UCSD-AML1 (cell line): ENCODE data around the gene CEP162.
"Not testable (repeated sequence)": the region's sequence is repeated elsewhere in the genome, so short reads cannot be mapped to it uniquely, and the experiment has no call there.

Source experiments
- DNase-seq: peaks from one replicate; lab custom pipeline; 2025; ENCODE audit not compliant: unreplicated experiment; lab: John Stamatoyannopoulos, UW

CEP162 gene

GRCh38 chr6:84089081-84089480 is 138.4 kb downstream of the CEP162 start:
- DNase-seq, result no peak

GRCh38 chr6:84086545-84087429 is 140.7 kb downstream of the CEP162 start:
- no peak for DNase-seq

GRCh38 chr6:84086056-84086455 is 141.4 kb downstream of the CEP162 start:
- DNase-seq, result no peak

- not testable (repeated sequence) for DNase-seq
Observed at GRCh38 chr6:84084705-84085104, 142.7 kb downstream of the CEP162 start.

- no peak for DNase-seq
Observed at GRCh38 chr6:84082689-84083265, 144.7 kb downstream of the CEP162 start.

- no peak for DNase-seq
Observed at GRCh38 chr6:84081222-84081621, 146.2 kb downstream of the CEP162 start.

GRCh38 chr6:84078335-84078734 is 149.1 kb downstream of the CEP162 start:
- DNase-seq, result no peak

- no peak for DNase-seq
Observed at GRCh38 chr6:84077645-84078044, 149.8 kb downstream of the CEP162 start.

GRCh38 chr6:84074988-84075781 is 152.3 kb downstream of the CEP162 start:
- no peak for DNase-seq
